MCF 10A (cell line): Measurements from ENCODE around the gene TTC31. TPM values are rescaled to one million over a fixed set of nuclear protein-coding genes. Genes with fewer than 3 reads are reported as not detected.

Source experiments
- BruUV-seq: library from RNA; stranded (reverse); fragments of 400-500 nt; replicated peaks from 2 replicates; lab custom pipeline; 2021; lab: Mats Ljungman, UMichigan
- CTCF ChIA-PET: fragments of 300-600 bp; sonication (Branson Sonifier 250); formaldehyde crosslinking; extraction: SDS; loops from one replicate; lab custom pipeline; 2021; ENCODE audit warnings: antibody characterized with exemption, inconsistent platforms; lab: Yijun Ruan, JAX
- POLR2A ChIA-PET: fragments of 300-600, 350-650 bp; sonication (Branson Sonifier 250); formaldehyde crosslinking; extraction: SDS; loops from one replicate; lab custom pipeline; 2020; ENCODE audit warnings: antibody characterized with exemption, inconsistent platforms; lab: Yijun Ruan, JAX
- DNase-seq: peaks from one replicate; pipeline ENCODE4 v3.0.0-alpha.2; 2018; ENCODE audit not compliant: unreplicated experiment
- H3K27ac Mint-ChIP-seq: one replicate; pipeline ENCODE4 v1.8.0; 2022; ENCODE audit warnings: mild to moderate bottlenecking, low read depth, mixed read lengths; ENCODE audit not compliant: unreplicated experiment
- H3K27me3 Mint-ChIP-seq: one replicate; pipeline ENCODE4 v1.8.0; 2022; ENCODE audit warnings: mixed read lengths; ENCODE audit not compliant: insufficient read depth, unreplicated experiment
- H3K36me3 Mint-ChIP-seq: one replicate; pipeline ENCODE4 v1.8.0; 2022; ENCODE audit warnings: mild to moderate bottlenecking, moderate library complexity, mixed read lengths; ENCODE audit not compliant: insufficient read depth, unreplicated experiment
- H3K4me1 Mint-ChIP-seq: one replicate; pipeline ENCODE4 v1.8.0; 2022; ENCODE audit warnings: mixed read lengths; ENCODE audit not compliant: insufficient read depth, unreplicated experiment
- H3K4me3 Mint-ChIP-seq: one replicate; pipeline ENCODE4 v1.8.0; 2022; ENCODE audit warnings: mild to moderate bottlenecking, moderate library complexity, mixed read lengths; ENCODE audit not compliant: unreplicated experiment
- H3K9me3 Mint-ChIP-seq: one replicate; pipeline ENCODE4 v1.8.0; 2022; ENCODE audit warnings: mixed read lengths; ENCODE audit not compliant: unreplicated experiment
- CTCF ChIP-seq: fragments of 200-600 bp; IDR thresholded peaks from one replicate; pipeline ENCODE4 v1.8.0; 2022; ENCODE audit warnings: antibody characterized with exemption, mild to moderate bottlenecking; ENCODE audit not compliant: unreplicated experiment
- intact Hi-C: fragments of 100-400 bp; cut with micrococcal nuclease; formaldehyde crosslinking; loops from 2 replicates; pipeline ENCODE4 v1.14.1; 2022
- total RNA-seq: library from RNA; stranded (reverse); gene quantifications from 2 replicates; pipeline ENCODE4 v1.2.3, GENCODE V29; 2022

Gene TTC31
- total RNA-seq, 1 experiment from 2014 or later = 17.6 TPM

- intact Hi-C loops = no loop called here
- ChIA-PET POLR2A (no interaction called here), CTCF (interaction anchor here (0.5 kb wide), 1 partner anchor 166 kb away, joined by 3 read pairs; no protein-coding TSS in a partner anchor)
These were observed 31.7 kb downstream of the TTC31 start, which contains the start of gene TLX2 for GRCh38 chr2:74514368-74515270. Gene TLX2 (plus strand): TSS chr2:74514450. CDS start chr2:74514807, 357 bp downstream.

GRCh38 chr2:74515271-74515980 lies 32.5 kb downstream of the TTC31 start:
- no peak overlapping the region for H3K27ac Mint-ChIP-seq
- CTCF ChIA-PET = interaction anchor here (0.5 kb wide), 1 partner anchor 165 kb away, joined by 3 read pairs; no protein-coding TSS in a partner anchor
- no peak overlapping the region for H3K4me3 Mint-ChIP-seq

More at GRCh38 chr2:74514368-74515270, 31.7 kb downstream of the TTC31 start, which contains the start of gene TLX2:
- no peaks in the 10 kb centered on the region for H3K4me1 Mint-ChIP-seq
- no peaks in the 10 kb centered on the region for H3K9me3 Mint-ChIP-seq
- TF ChIP-seq CTCF = no peak
- H3K27me3 Mint-ChIP-seq = peaks cover 11% of the 10 kb centered on the region
- H3K36me3 Mint-ChIP-seq = no peaks in the 10 kb centered on the region
- no TSS peak for BruUV-seq
- no peak within 1 kb of the TSS for H3K4me3 Mint-ChIP-seq
- H3K27ac Mint-ChIP-seq = no peak within 1 kb of the TSS
- DNase-seq = no peak

GRCh38 chr2:74515981-74516633 lies 33.2 kb downstream of the TTC31 start:
- BruUV-seq = no TSS peak
- DNase-seq = no peak
- no peak overlapping the region for H3K27ac Mint-ChIP-seq
- no peak for TF ChIP-seq CTCF
- H3K4me1 Mint-ChIP-seq = no peaks in the 10 kb centered on the region
- ChIA-PET POLR2A (interaction anchor here (1.4 kb wide), 1 partner anchor 8 kb away, joined by 4 read pairs; the partner anchor contains the start of gene PCGF1), CTCF (no interaction called here)
- H3K27me3 Mint-ChIP-seq = peaks cover 11% of the 10 kb centered on the region
- no peaks in the 10 kb centered on the region for H3K36me3 Mint-ChIP-seq
- no peak overlapping the region for H3K4me3 Mint-ChIP-seq
- intact Hi-C loops = no loop called here
- no peaks in the 10 kb centered on the region for H3K9me3 Mint-ChIP-seq

More at GRCh38 chr2:74515271-74515980, 32.5 kb downstream of the TTC31 start:
- H3K27me3 Mint-ChIP-seq = peaks cover 11% of the 10 kb centered on the region
- BruUV-seq = no TSS peak
- DNase-seq = no peak
- no peaks in the 10 kb centered on the region for H3K9me3 Mint-ChIP-seq
- intact Hi-C loops = no loop called here
- no peaks in the 10 kb centered on the region for H3K36me3 Mint-ChIP-seq
- TF ChIP-seq CTCF = no peak
- no peaks in the 10 kb centered on the region for H3K4me1 Mint-ChIP-seq
- POLR2A ChIA-PET = no interaction called here
